GM21526 (cell line): ENCODE results near the gene COL6A1.

Source experiments
- ATAC-seq: cut with Tn5 transposase; IDR thresholded peaks from one replicate; pipeline ENCODE4 v1.9.1; 2021; ENCODE audit warnings: moderate library complexity; ENCODE audit not compliant: unreplicated experiment, low FRiP score

The COL6A1 gene

DNA sequence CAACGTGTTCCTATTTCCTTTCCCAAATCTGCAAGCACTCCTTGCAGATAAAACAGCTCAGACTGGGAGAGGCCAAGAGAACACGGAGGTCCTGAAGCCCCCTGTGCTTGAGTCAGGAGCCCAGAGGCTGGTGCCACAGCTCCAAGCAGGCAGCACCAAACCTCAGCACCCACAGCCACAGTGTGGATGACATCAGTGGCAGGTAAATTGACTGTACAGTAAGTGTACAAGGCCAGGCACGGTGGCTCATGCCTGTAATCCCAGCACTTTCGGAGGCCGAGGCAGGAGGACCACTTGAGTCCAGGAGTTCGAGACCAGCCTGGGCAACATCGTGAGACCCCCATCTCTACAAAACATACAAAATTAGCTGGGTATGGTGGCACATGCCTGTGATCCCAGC is 1.9 kb upstream of the COL6A1 start:
- no peak for ATAC-seq

- no peak for ATAC-seq
Measured at GRCh38 chr21:45980271-45980670, 1.3 kb upstream of the COL6A1 start.

- ATAC-seq = no peak
Measured at GRCh38 chr21:45980697-45981096, 873 bp upstream of the COL6A1 start.

- no peak for ATAC-seq
Measured at GRCh38 chr21:45982092-45982757, 655 bp downstream of the COL6A1 start.

GRCh38 chr21:45982758-45983648 is 1.4 kb downstream of the COL6A1 start:
- no peak for ATAC-seq

DNA sequence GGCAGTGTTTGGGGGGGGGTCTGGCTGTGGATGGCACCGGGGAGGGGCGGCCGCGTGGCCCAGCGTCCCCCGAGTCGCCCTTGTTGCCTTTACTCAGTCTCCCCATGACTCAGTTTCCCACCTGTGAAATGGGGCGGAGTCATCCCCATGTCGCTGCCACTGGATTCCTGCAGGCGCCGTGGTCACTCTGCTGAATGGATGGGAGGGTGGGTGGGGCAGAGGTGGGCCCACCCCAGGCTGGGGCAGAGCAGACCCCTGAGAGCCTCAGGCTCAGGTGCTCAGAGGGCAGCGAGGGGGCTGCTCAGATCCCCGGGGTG is 2.0 kb downstream of the COL6A1 start:
- ATAC-seq = no peak

DNA sequence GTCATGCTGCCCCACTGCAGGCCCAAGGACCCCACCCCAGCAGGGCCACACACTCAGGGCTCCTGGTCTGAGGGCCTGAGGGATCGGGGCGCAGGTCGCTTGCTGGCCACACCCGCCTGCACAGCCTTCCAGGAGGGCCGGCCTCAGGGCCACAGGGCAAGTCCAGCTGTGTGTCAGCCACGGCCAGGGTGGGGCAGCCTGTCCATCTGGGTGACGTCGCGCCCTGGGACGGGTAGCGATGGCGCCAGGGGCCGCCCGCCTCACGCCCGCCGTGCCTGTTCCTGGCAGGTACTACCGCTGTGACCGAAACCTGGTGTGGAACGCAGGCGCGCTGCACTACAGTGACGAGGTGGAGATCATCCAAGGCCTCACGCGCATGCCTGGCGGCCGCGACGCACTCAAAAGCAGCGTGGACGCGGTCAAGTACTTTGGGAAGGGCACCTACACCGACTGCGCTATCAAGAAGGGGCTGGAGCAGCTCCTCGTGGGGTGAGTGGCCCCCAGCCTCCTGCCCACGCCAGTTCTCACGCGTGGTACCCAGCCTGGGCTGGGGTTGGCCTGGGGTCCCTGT is 2.5 kb downstream of the COL6A1 start:
- ATAC-seq = no peak

DNA sequence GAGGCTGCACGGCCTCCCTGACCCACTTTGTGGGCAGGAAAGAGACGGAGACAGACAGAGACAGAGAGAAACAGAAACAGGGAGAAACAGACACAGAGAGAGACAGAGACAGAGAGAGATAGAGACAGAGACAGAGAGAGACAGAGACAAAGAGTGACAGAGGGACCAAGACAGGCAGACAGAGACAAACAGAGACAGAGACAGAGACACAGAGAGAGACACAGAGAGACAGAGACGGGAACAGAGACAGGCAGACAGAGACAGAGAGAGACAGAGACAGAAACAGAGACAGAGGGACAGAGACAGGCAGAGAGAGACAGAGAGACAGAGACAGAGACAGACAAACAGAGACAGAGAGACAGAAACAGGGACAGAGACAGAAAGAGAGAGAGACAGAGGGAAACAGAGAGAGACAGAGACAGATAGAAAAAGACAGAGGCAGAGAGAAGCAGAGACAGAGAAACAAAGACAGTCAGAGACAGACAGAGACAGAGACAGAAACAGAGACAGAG is 3.1 kb downstream of the COL6A1 start:
- no peak for ATAC-seq

DNA sequence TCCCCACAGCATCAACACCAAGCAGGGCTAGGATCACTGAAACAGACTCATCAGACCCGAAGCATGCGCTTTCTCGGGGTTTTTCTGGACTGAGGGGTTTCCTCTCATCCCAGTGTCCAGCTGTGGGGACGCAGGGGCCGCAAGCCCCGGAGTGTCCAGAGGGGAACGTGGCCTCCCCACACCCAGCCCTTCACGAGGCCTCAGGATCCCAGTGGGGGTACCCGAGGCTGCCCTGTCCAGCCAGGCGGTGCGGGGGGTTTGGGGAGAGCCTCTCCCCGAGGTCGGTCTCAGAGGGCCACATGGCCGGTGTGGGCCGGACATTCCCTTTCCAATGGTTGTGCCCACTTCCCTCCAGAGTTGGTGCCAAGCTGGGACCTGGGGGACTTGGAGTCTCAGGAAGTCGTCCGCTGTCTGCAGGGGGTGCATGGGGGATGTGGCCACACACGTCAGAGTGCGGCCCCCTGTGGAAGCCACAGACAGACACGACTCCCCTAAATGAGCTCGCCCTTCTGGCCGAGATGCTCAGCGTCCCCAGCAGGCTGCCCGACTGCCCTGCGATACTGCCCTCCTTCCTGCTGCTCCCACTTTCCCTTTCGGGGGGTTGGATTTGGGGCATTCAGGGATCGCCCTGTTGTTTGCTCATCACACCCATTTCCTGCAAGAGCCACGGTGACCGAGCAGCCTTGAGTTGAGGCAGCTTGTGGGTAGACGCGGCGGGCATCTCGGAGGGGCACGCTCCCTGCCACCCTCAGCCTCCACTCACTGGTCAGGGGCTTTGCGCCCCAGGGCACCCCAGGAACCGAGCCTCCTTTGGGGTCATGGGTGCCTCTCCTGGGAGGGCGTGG is 4.1 kb downstream of the COL6A1 start:
- no peak for ATAC-seq

DNA sequence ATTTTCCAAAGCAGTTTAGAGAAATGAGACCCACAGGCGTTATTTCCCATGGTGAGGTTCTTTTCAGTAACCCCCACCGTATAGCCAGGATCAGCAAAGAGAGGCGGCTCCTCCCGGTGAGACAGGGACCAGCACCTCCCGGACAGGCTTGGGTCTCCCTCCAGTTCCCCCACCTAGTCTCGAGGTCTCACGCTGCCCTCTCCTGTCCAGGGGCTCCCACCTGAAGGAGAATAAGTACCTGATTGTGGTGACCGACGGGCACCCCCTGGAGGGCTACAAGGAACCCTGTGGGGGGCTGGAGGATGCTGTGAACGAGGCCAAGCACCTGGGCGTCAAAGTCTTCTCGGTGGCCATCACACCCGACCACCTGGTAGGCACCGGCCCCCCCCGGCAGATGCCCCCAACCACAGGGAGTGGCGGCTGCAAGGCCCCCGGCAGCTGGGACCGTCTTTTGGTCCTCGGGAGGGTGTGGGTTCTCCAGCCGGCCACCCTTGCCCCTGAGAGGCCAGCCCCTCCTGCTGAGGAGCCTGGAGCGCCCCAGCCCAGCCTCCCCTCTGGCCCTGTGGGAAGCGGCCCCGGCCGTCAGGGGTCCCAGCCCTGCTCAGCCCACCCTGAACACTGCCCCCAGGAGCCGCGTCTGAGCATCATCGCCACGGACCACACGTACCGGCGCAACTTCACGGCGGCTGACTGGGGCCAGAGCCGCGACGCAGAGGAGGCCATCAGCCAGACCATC is 4.9 kb downstream of the COL6A1 start:
- ATAC-seq = no peak

DNA sequence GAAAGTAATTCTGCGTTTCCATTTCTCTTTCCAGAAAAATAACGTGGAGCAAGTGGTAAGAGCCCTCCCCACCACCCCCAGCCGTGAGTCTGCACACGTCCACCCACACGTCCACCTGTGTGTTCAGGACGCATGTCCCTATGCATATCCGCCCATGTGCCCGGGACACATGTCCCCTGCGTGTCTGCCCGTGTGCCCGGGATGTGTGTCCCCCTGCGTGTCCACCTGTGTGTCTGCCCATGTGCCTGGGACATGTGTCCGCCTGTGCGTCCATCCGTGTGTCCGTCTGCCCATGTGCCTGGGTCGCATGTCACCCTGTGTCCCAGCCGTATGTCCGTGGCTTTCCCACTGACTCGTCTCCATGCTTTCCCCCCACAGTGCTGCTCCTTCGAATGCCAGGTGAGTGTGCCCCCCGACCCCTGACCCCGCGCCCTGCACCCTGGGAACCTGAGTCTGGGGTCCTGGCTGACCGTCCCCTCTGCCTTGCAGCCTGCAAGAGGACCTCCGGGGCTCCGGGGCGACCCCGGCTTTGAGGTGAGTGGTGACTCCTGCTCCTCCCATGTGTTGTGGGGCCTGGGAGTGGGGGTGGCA is 5.6 kb downstream of the COL6A1 start:
- no peak for ATAC-seq

GRCh38 chr21:45988366-45989347 is 7.1 kb downstream of the COL6A1 start:
- ATAC-seq = no peak

GRCh38 chr21:45989355-45990048 is 7.9 kb downstream of the COL6A1 start:
- no peak for ATAC-seq

DNA sequence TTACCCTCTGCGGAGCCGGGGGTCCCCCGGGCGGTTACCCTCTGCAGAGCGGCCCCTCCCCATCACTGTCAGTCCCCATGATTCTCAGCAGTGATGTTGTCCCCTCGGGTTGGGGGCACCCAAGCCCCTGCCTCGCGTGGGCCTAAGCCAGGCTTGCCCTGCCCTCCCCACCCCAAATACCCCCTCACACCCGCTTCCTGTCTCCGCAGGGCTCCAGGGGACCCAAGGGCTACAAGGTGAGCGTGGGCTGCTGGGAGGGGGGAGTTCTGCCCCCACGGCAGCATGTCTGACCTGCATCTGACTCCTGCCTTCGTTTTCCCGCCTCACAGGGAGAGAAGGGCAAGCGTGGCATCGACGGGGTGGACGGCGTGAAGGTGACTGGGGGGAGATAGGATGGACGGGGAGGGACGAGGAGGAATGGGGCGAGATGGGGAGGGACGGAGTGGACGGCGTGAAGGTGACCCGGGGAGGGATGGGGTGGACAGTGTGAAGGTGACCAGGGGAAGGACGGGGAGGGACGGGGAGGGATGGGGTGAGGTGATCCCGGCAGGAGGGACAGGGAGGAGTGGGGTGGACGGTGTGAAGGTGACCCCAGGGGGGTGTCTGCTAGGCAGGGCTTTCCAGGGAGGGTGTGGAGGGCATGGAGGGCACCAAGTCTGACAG is 8.6 kb downstream of the COL6A1 start:
- no peak for ATAC-seq

GRCh38 chr21:45990741-45991605 is 9.4 kb downstream of the COL6A1 start:
- no peak for ATAC-seq

- no peak for ATAC-seq
Measured at GRCh38 chr21:45991606-45992300, 10.2 kb downstream of the COL6A1 start.
